Lower lobe of right lung (tissue), 2 donors: ENCODE data around the gene ANKRD26. TPM values are rescaled to one million over a fixed set of nuclear protein-coding genes. Genes with fewer than 3 reads are reported as not detected.

ENCODE experiments used
- ATAC-seq, 2 donors: fragments of 200-7000 bp; cut with Tn5 transposase; one replicate each; pipeline ENCODE4 v1.9.1; 2020 to 2022; ENCODE audit warnings: mild to moderate bottlenecking in 2 of 2, moderate library complexity in 2 of 2
- DNase-seq: peaks from one replicate; pipeline ENCODE4 v3.0.0-alpha.2; 2020
- H3K27ac ChIP-seq: fragments of 200-600 bp; one replicate; pipeline ENCODE4 v1.8.0; 2022
- H3K27me3 ChIP-seq: fragments of 200-600 bp; one replicate; pipeline ENCODE4 v1.8.0; 2022; ENCODE audit warnings: low read depth
- H3K36me3 ChIP-seq: fragments of 200-600 bp; one replicate; pipeline ENCODE4 v1.8.0; 2022; ENCODE audit warnings: mild to moderate bottlenecking
- H3K4me1 ChIP-seq: fragments of 200-600 bp; one replicate; pipeline ENCODE4 v1.8.0; 2022
- H3K4me3 ChIP-seq: fragments of 200-600 bp; one replicate; pipeline ENCODE4 v1.8.0; 2022; ENCODE audit warnings: mild to moderate bottlenecking
- H3K9me3 ChIP-seq: fragments of 200-600 bp; one replicate; pipeline ENCODE4 v1.8.0; 2022
- intact Hi-C: fragments of 100-400 bp; cut with DNase I; formaldehyde crosslinking; loops from one replicate; pipeline ENCODE4 v1.11.0; 2022
- long read RNA-seq: library from polyadenylated mRNA; unstranded; transcript quantifications from one replicate; pipeline ENCODE4 v2.0.0, GENCODE V29; 2021
- total RNA-seq: library from RNA; stranded (reverse); fragmentation: NEBNext Ultra II Directional; extraction: Animal tissue kit (Norgen Biotek cat#: 25700); gene quantifications from one replicate; pipeline ENCODE4 v1.2.1, GENCODE V29; 2021
- TF ChIP-seq, protein P1 (sequence below): fragments of 200-600 bp; IDR thresholded peaks from one replicate; pipeline ENCODE4 v1.8.0; 2022; ENCODE audit warnings: antibody characterized with exemption, mild to moderate bottlenecking
- donor health status: DM: no; HTN: yes; CAD: no; lungs with severe emphysema.

Gene ANKRD26
- total RNA-seq, result 7.5 TPM
- long read RNA-seq, partial matches to known transcripts, result 11 of 21 reads
- long read RNA-seq, other reads (novel, unspliced or antisense), result 10 of 21 reads

DNA sequence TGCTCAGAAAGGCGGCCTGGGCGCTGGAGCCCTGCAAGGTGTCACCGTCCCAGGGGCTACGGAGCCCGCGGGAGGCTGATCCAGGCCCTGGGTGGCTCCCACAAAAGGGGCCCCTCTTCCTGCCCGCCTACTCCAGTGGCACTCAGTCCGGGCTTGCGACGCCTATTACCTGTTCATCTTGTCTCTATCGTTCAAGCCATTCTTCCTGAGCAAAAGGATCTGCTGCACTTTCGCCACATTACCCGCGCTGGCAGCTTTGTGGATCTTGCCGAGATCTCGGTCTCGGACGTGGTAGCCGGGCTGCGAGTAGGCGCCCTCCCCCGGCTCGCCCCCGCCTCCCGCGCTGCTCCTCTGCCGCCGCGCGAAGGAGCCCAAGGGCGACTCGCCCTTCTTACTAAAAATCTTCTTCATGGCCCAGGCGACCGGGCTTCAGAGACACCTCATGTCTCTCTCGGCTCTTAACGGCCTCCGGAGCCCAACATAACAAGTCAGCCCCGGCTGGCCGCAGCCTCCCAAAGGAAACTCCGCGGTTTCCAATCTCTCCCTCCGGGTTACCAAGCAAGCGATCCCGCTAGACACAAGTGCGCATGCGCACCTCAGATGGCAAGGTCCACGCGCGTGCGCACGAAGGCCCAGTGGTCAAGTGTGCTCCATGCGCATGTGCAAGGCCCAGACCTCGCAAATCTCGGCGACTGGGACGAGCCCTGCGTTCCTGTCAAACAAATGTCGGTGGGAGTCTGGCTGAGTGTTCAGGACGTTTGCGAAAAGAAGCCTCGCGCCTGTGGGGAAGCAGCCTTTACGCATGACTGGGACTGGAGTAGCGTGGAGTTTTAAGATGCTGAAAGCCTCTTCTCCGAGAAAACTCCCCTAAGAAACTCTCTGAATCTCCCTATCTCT lies at the start of gene ANKRD26:
ANKRD26 (minus strand) TSS at position 579 of the 897 bp plus-strand sequence; CDS start at position 411, 168 bp downstream.
- DNase-seq (peak; percentile 99), ATAC-seq (peak; percentile 95 to 96)
- Histone ChIP-seq H3K27ac (peak within 1 kb of the TSS; percentile 89), H3K36me3 (peaks cover 3% of the 10 kb centered on the region), H3K4me1 (peaks cover 17% of the 10 kb centered on the region), H3K27me3 (no peaks in the 10 kb centered on the region), H3K9me3 (no peaks in the 10 kb centered on the region), H3K4me3 (peak within 1 kb of the TSS; percentile 86)
- intact Hi-C loops, result no loop called here
- TF ChIP-seq, protein P1, sequence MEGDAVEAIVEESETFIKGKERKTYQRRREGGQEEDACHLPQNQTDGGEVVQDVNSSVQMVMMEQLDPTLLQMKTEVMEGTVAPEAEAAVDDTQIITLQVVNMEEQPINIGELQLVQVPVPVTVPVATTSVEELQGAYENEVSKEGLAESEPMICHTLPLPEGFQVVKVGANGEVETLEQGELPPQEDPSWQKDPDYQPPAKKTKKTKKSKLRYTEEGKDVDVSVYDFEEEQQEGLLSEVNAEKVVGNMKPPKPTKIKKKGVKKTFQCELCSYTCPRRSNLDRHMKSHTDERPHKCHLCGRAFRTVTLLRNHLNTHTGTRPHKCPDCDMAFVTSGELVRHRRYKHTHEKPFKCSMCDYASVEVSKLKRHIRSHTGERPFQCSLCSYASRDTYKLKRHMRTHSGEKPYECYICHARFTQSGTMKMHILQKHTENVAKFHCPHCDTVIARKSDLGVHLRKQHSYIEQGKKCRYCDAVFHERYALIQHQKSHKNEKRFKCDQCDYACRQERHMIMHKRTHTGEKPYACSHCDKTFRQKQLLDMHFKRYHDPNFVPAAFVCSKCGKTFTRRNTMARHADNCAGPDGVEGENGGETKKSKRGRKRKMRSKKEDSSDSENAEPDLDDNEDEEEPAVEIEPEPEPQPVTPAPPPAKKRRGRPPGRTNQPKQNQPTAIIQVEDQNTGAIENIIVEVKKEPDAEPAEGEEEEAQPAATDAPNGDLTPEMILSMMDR, result no peak

DNA sequence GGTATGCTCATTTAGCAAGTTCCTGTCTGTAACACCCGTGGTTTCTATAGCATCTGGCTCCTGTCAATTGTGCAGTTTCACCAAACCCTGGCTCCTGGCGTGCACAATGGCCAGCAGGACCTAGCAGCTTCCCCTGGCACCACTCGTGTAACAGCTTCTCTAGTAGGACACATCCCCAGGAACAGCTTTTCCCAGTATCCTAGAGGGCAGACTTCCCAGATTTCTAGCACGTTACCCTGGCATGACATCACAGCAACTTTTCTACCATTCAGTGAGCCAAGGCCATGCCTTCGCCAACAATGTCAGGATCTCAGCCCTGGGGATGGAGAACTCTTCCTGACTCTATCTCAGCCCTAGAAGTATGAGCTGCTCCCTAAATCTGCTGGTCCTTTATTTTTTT lies 47.4 kb upstream of the ANKRD26 start:
- intact Hi-C loops, result no loop called here
- ATAC-seq, result no peak
- no peak overlapping the region for H3K27ac ChIP-seq
- H3K36me3 ChIP-seq, result peaks cover 68% of the 10 kb centered on the region
- peaks cover 19% of the 10 kb centered on the region for H3K4me1 ChIP-seq
- no peak overlapping the region for H3K4me3 ChIP-seq
- no peak for DNase-seq
- TF ChIP-seq, protein P1, result no peak
- H3K27me3 ChIP-seq, result no peaks in the 10 kb centered on the region
- no peaks in the 10 kb centered on the region for H3K9me3 ChIP-seq

DNA sequence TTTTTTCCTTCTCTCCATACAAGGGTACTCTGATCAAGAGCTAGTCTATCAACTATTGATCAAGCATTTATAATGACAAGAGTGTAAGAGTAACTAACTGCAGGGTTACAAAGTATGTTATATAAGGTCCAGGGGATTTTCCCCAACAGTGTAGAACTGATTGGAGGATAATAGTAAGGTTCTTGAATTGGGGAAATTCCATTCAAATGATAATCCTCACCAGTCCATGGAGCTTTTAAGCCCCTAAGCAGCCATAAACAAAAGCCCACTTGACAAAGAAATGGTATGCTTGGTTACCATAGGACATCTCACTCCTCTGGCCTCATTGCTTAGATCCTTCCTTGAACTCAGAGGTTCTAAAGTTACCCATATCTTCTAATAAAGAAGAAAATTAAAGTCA lies 45.6 kb upstream of the ANKRD26 start:
- Histone ChIP-seq H3K27me3 (no peaks in the 10 kb centered on the region), H3K36me3 (peaks cover 83% of the 10 kb centered on the region), H3K4me1 (peaks cover 8% of the 10 kb centered on the region), H3K9me3 (no peaks in the 10 kb centered on the region), H3K4me3 (no peak overlapping the region), H3K27ac (no peak overlapping the region)
- ATAC-seq (no peak), DNase-seq (no peak)
- intact Hi-C loops, result no loop called here
- TF ChIP-seq, protein P1, result no peak

DNA sequence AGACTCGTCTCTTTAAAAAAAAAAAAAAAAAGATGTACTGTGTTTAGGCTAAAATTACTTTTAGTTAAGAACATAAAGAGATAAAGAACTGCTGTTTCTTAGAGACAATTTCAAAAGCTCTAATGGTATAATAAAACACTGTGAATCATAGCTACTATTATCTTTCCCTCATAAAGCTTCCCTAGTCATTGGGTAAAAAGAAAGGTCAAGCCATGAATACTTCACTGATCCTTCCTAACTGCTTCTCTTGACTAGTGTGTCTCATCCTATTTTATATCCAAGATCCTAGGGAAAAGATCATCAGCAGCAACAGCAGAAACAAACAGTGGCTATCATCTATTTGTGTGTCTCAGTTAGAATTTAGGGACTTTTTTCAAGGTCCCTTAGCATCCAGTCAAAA lies 43.4 kb upstream of the ANKRD26 start:
- DNase-seq, result no peak
- ATAC-seq, result no peak
- TF ChIP-seq, protein P1, result no peak
- H3K27me3 ChIP-seq, result no peaks in the 10 kb centered on the region
- H3K27ac ChIP-seq, result no peak overlapping the region
- H3K36me3 ChIP-seq, result peaks cover 95% of the 10 kb centered on the region
- H3K9me3 ChIP-seq, result no peaks in the 10 kb centered on the region
- no peak overlapping the region for H3K4me3 ChIP-seq
- no peaks in the 10 kb centered on the region for H3K4me1 ChIP-seq
- intact Hi-C loops, result no loop called here

DNA sequence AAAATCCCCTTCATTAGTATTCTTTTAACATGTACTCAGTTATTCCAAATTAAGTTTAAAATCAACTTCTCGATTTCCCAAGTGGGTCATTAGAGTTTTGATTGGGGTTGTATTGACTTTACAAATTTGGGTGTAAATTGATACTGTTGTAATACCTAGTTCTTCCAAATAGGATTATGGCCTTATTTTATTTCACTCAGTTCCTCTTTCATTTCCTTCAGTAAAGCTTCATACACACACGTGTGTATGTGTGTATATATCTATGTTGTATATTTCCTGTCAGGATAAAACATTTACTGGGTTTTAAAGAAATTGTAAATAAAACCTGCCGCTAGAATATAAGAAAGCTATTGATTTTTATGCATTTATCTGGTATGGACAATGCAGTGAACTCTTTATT lies 38.0 kb upstream of the ANKRD26 start:
- TF ChIP-seq, protein P1, result no peak
- no peaks in the 10 kb centered on the region for H3K27me3 ChIP-seq
- H3K9me3 ChIP-seq, result no peaks in the 10 kb centered on the region
- ATAC-seq, result no peak
- DNase-seq, result no peak
- no peak overlapping the region for H3K27ac ChIP-seq
- H3K4me1 ChIP-seq, result no peaks in the 10 kb centered on the region
- intact Hi-C loops, result no loop called here
- H3K36me3 ChIP-seq, result peaks cover 87% of the 10 kb centered on the region
- no peak overlapping the region for H3K4me3 ChIP-seq
